HG02938 (cell line): ENCODE results near the gene MLST8.

Experiments
- ATAC-seq: cut with Tn5 transposase; IDR thresholded peaks from one replicate; pipeline ENCODE4 v1.9.1; 2021; ENCODE audit warnings: mild to moderate bottlenecking, moderate library complexity; ENCODE audit not compliant: unreplicated experiment

MLST8 gene

DNA sequence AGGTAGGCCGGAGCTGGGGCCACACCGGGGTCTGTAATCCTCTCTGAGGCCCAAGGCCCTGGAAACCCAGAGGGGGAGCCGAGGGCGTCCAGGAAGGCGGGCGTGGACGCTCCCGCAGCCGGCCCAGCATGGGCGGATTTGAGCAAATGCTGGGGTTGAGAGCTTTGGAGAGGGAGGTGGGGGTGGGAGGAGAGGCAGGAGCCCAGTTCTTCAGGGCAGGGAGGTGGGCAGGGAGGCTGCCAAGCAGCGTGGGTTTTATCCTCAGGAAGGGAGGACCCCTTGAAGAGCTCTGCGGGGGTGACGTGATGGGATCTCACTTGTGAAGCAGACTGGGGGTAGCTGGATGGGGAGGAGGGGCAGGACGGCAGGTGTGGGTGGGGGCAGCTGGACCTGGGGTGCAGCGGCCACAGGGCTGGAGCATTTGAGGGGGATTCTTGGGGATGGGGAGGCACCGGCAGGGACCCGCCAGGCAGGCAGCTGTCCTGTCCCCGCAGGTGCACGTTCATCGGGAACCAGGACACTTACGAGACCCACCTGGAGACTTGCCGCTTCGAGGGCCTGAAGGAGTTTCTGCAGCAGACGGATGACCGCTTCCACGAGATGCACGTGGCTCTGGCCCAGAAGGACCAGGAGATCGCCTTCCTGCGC is 32.4 kb upstream of the MLST8 start:
- no peak for ATAC-seq

DNA sequence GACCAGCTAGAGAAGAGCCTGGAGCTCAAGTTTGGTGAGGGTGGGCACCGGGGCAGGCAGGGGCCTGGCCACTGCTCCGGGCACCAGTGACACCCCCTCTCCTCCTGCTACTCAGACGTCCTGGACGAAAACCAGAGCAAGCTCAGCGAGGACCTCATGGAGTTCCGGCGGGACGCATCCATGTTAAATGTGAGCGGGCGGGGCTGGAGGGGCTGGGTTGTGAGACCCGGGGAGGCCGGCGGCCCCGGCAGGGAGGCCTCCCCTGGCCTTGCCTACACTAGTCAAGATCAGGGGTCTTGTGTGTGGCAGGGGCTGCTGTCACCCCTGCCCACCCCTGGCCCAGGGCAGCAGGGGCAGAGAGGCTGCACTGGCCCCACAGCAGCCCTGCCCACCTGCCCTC is 31.9 kb upstream of the MLST8 start:
- ATAC-seq: no peak

DNA sequence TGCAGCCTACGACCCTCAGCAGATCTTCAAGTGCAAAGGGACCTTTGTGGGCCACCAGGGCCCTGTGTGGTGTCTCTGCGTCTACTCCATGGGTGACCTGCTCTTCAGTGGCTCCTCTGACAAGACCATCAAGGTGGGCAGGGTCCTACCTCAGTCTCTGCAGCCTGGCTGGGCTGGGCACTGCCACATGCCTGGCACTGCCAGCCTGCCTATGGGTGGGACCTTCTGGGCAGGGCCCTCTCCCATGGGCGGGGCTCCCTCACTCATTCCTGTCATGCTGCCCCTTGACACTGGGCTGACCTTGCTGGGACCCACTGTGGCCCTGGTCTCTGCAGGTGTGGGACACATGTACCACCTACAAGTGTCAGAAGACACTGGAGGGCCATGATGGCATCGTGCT is 31.3 kb upstream of the MLST8 start:
- ATAC-seq: no peak

DNA sequence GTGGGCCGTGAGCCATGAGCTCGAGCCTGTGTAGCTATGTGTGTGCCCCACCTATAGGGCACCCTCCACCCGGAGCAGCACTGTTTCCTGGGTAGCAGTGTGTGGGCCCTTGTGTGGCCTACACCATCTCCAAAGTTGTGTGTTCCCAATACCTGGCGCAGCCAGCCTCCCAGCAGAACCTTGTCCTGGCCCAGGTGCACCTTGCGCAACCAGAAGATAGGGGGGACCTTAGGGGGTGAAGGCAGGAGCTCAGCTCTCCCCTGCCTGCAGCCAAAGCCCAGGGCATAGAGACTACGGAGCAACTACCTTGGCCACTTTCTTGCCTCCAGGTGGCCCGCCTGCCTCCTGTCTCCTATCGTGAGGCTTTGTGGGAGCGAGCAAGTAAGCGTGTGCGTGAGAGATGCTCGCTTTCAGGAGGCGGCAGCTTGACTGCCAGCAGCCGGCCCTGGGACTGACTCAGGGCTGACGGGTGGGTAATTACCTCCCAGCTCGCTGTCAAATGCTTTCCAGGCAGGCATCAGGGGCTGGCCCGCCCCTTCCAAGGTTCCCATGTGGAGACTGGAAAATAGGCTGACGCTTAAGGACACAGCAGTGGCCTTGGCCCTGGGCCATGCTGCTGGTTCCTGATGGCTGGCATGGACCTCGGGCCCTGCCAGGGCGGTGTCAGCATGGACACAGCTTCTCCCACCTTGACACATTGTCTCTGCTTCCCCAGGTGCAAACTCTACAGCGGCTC is 30.7 kb upstream of the MLST8 start:
- ATAC-seq: no peak

DNA sequence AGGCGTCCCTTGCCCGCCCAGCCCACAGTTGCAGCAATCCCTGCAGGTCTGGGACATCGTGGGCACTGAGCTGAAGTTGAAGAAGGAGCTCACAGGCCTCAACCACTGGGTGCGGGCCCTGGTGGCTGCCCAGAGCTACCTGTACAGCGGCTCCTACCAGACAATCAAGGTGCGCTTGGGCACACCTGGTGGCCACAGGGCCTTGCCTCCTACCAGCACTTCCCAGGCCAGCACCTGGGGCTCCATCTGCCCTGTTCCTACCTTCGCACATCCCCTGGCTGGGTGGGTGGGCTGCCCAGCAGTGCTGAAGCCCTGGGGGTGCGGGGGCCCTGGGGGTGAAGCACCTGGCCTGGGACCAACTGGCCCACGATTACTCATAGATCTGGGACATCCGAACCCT is 29.8 kb upstream of the MLST8 start:
- ATAC-seq: no peak

DNA sequence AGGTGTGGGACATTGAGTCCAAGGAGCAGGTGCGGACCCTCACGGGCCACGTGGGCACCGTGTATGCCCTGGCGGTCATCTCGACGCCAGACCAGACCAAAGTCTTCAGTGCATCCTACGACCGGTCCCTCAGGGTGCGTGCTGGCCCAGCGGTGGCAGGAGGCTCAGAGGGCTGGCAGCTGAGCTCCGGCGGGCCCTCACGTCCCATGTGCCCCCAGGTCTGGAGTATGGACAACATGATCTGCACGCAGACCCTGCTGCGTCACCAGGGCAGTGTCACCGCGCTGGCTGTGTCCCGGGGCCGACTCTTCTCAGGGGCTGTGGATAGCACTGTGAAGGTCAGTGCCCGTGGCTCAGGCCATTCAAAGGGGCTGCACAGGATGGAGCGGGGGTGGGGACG is 29.2 kb upstream of the MLST8 start:
- ATAC-seq: no peak

DNA sequence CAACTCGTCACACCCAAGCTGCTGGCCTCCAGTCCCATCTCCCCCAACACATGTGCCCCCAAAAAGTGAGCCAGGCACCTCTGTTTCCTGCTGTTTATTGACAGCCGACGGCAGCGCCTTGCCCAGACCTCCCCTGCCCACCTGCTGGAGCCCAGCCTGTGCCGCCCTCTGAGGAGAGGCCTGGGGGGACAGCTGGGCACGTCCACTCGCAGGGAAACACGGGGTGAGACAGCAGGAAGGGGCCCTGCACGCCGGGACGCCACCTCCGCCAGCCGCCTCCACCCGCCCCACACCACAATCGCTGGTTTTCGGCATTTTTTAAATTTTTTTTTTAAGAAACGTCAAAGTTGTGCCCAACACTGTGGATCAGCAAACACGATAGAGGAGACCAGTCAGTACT is 28.2 kb upstream of the MLST8 start:
- no peak for ATAC-seq

DNA sequence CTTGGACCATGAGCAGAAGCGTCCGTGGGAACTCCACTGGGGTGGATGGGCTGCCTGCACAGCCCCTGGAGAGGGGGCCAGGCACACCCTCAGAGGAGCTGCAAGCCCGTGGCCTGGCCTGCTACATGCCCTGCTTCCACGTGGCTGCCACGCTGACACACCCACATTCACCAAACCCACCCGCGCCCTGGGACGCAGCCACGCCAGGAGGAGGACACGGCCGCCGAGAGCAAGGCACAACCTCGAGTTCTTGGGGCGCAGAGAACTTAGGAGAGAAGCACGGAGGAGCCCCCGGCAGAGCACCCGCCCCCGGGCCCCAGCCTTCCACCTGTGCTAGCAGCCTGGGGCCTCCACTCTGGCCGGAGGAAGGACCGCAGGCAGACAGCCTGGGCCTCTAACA is 27.7 kb upstream of the MLST8 start:
- no peak for ATAC-seq

DNA sequence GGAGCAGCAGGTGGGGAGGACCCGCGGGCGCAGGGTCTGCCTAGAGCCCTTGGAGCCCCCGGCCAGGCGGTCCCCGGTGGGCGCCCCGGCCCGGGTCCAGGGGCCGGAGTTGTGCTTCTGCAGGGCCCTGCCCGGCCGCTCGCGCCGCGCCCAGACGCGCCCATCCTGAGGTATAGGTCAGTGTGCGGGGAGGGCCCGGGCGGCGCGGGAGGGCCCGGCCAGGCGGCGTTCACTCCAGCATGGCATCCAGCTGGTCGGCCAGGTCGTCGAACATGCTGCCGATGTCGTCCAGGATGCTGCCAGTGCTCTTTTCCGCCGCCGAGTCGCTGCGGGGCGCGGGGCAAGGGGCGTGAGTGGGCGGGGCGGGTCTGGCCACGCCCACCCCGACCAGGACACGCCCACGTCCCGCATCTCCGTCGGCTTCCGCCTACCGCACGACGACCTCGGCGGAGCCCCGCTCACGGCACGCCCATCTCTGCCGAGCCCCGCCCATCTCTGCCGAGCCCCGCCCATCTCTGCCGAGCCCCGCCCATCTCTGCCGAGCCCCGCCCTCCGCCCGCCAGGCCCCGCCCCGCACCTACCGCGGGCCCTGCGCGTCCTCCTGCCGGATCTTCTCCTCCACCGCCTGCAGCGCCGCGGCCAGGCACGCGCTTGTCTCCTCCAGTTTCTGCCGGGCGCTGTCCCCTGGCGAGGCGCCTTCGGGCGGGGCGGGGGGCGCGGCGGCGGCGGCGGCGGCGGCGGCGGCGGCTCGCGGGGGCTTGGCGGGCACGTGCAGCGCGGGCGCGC is 26.7 kb upstream of the MLST8 start:
- ATAC-seq: no peak

DNA sequence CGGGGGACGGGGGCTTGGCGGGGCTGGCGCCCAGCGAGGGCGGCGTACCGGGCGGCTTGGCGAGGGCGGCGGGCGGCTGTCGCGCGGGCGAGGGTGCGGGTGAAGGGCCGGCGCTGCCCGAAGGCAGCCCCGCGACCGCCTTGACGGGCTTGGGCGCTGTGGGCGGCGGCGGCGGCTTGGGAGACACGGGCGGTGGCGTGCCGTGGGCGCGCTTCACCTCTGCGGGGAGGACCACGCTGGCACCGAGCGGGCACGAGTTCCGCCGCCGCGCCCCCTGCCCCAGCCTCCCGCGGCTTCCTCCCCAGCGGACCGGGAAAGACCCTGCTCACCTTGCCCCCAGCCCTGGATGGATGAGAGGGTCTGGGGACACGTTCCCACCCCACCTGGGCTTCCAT is 26.1 kb upstream of the MLST8 start:
- no peak for ATAC-seq

DNA sequence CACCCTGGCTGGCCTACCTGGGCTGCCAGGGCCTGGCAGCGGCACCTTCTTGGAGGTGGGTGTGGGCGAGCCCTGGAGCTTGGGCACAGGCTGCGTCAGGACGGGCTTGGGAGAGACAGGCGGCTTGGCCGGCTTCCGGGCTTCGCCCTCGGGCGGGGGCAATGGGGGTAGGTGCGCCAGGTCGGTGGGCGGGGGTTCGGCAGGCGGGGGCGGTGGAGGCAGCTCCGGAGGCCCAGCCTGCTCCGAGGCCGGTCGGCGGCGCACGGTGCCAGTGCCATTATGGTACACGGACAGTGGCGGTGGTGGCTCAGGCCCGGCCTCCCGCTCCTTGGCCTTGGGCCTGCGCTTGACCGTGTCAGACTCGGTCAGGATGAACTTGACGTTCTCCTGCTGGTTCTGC is 25.7 kb upstream of the MLST8 start:
- ATAC-seq: no peak

DNA sequence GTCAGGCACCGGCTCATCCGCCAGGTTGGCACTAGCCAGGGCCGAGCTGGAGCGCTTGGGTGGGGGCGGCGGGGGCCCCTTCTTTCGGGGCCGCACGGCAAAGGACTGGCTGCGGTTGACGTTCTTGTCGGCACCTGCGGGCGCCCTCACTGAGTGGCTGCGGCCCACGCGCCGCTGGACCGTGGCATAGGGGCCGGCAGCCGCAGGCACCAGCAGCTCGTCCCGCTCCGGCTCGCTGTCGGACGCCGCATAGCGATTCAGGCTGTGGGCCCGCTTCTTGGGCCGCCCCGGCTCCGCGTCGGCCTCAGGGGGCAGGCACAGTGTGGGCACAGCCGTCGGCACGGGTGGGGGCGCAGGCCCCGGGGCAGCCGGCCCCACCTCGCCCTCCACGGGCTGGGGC is 24.8 kb upstream of the MLST8 start:
- no peak for ATAC-seq

DNA sequence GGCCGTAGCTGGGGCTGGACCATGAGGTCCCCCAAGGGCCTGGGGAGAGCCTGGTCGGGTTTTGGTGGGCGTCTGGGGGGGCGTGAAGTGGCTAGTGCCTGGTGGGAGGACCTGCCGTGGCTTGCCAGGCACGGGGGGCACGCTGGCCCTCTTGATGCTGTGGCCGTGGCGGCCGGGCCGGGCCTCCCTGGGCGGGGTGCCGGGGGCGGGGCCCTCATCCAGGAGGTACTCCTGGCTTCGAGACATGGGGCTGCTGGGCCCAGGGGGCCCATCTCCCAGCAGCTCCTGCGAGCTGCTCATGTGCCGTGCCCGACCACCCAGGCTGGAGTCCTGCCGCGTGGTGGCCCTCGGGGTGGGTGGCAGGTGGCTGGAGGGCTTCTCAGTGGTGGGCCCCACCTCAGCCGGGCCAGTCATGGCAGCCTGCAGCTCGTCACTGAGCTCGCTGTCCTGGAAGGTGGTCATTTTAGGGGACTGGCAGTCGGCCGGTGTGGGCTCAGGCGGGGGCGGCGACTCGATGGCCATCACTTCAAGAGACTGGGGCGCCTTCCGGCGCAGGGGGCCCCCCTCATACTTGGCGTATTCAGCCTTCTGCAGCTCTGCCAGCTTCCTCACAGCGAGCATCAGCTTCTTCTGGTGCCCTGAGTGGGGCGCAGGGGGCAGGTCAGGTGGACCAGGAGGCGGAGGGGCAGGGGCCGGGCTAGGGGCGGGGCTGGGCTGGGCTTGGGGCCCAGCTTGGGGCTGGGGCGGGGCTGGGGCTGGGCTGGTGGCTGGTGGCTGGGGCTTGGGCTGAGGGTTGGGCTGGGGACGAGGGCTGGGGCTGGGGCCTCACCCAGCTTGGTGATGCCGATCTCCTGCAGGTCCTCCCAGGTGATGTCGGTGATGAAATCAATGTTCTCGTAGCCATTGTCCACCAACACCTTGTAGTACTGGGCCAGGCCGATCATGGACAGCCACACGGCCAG is 24.0 kb upstream of the MLST8 start:
- ATAC-seq: no peak

DNA sequence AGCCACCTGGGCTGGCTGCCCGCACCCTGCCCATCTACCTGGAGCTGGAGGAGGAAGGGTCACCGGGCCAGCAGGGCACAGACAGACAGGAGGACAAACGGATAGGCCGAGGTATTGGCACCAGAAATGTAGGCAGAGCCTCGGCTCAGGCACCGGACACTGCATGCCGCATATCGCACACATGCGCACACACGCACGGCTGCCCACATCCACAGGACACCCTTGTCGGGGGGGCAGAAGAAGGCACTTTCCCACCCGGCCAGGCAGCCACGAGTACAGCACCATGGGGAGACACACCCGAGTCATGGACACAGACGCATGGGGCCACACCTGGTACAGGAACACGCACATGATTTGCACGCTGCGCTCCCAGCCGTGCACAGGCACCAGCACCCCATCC is 23.3 kb upstream of the MLST8 start:
- ATAC-seq: no peak

DNA sequence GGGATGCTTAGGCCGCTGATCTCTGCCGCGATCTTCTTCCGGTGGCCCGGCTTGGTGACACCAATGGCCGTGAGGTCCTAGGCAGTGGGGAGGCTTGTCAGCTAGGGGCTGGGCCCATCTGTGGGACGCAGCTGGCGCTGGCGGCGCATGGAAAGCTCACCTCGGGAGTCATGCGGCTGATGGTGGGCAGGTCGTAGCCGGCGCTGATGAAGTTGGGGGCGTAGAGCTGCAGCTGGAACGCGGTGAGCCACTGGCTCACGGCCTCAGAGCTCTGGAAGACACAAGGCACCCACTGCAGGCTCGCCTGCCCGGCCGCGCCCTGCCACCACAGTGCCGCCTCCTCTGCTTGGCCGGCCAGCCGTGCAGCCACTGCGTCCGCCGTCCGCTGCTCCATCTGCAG is 21.6 kb upstream of the MLST8 start:
- no peak for ATAC-seq

DNA sequence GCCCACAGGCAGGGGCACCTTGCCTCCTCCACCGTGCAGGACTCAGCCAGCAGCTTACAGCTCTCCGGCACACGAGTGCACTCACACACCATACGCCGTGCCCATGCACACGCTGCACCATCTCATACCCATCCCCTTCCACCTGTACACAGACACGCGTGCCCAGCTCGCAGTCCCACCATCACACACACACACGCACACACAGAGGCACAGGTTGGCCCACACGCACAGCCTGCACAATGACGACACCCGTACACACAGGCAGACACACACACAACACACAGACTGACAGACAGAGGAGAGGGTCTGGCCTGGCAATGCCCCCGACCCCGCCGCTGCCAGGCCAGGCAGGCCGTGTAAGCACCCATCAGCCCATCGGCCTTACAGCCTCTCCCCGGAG is 20.9 kb upstream of the MLST8 start:
- ATAC-seq: no peak

DNA sequence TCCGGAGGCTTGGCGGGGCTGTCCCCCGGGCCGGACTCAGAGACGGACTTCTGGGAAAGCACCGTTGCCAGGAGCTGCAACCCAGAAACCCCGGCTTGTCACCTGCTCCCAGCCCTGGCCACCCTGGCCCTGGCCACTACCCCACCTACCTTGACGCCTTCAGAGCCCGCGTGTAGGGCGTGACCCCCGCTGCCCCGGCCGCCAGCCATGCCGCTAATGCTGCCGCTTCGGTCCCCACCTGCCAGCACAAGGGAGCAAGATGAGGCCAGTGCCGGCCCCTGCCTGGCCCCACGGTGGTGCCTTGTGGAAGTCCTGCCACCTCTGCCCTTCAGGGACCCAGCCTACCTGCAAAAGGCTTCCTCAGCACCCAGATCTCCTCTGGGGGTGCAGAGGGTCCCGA is 20.3 kb upstream of the MLST8 start:
- ATAC-seq: no peak

DNA sequence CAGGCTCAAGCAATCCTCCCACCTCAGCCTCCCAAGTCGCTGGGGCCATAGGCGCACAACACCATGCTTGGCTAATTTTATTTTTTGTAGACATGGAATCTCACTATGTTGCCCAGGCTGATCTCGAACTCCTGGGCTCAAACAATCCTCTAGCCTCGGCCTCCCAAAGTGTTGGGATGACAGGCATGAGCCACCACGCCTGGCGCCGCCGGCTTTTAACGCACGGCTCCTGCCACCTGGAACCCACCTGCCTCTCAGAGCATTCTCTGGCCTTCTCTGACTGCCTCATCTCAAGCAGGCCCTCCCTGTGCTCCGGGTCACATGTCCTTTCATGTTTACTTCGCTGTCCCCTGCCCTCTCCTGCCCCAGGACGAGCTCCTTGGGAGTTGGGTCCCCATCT is 19.2 kb upstream of the MLST8 start:
- no peak for ATAC-seq

DNA sequence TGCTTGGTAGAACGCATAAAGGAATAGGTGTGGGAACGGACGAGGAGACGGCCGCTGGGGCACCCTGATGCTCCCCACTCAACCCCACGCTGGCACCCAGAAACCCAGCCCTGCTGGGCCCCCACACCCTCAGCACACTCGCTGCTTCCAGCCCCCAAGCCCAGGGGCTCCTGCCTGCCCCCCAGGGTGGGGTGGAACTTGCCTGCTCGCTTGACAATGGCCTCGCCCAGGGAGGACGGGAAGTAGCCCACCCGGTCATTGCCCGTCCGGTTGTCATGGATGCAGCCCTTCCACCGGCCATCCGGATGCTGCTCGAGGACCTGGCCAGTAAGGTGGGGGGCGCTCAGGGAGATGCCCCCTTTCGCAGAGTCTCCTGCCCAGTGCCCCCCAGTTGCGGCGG is 18.7 kb upstream of the MLST8 start:
- ATAC-seq: no peak

DNA sequence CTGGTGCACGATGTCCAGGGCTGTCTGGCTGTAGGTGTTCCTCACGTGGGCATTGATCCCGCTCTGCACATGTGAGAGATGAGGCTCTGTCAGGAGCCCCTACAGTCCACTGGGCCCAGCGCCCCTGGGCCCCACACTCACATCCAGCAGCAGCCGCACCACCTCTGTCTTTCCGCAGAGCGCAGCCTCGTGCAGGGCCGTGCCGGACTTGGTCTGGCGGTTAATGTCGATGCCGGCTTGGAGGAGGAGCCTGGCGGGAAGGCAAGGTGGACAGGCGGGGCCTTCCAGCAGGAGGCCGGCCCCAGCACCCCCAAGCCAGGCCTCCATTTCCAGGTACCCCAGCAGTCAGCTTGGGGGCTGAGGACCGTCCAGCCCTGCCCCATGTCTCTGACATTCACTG is 18.0 kb upstream of the MLST8 start:
- no peak for ATAC-seq

DNA sequence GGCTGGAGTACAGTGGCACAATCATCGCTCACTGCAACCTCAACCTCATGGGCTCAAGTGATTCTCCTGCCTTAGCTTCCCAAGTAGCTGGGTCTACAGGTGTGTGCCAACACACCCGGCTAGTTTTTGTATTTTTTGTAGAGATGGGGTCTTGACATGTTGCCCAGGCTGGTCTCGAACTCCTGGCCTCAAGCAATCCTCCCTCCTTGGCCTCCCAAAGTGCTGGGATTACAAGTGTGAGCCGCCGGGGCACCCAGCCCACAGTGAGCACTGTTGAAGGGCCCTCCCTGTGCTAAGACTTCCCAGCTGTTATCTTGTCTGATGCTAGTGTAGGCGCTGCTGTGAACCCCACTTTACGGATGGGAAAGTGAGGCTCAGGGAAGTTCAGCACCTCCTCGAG is 16.9 kb upstream of the MLST8 start:
- no peak for ATAC-seq
